Bronchial epithelial cell (primary cell): ENCODE results near the gene POU3F1. TPM values are rescaled to one million over a fixed set of nuclear protein-coding genes. Genes with fewer than 3 reads are reported as not detected.

Source experiments
- DNase-seq: peaks from one replicate; pipeline ENCODE4 v3.0.0-alpha.2; 2010; ENCODE audit warnings: low read depth
- FAIRE-seq: peaks from 2 replicates; lab custom pipeline; 2011; peaks lifted over from hg19 to GRCh38; lab: Jason Lieb, UNC
- H3K27me3 ChIP-seq: 2 replicates; pipeline ENCODE4 v1.5.1; 2011; ENCODE audit warnings: low read length; ENCODE audit not compliant: control insufficient read depth, insufficient read depth
- H3K36me3 ChIP-seq: 2 replicates; pipeline ENCODE4 v1.5.1; 2011; ENCODE audit warnings: low read length; ENCODE audit not compliant: control insufficient read depth, insufficient read depth
- H3K4me3 ChIP-seq: 2 replicates; pipeline ENCODE4 v1.5.1; 2011; ENCODE audit warnings: mild to moderate bottlenecking, low read depth, low read length, control low read depth
- total RNA-seq: library from RNA; depleted of rRNA; stranded (reverse); fragments of >200 nt; gene quantifications from 2 replicates; pipeline ENCODE4 v1.2.1, GENCODE V29; 2014
- TF ChIP-seq, protein P1 (sequence below): IDR thresholded peaks from 2 replicates; pipeline ENCODE4 v1.5.1; 2011; ENCODE audit warnings: mild to moderate bottlenecking, moderate library complexity, low read length, control low read depth, inconsistent platforms; ENCODE audit not compliant: insufficient read depth, severe bottlenecking

POU3F1 gene
- total RNA-seq, 1 donor from 2014 or later, result under 0.01 TPM

DNA sequence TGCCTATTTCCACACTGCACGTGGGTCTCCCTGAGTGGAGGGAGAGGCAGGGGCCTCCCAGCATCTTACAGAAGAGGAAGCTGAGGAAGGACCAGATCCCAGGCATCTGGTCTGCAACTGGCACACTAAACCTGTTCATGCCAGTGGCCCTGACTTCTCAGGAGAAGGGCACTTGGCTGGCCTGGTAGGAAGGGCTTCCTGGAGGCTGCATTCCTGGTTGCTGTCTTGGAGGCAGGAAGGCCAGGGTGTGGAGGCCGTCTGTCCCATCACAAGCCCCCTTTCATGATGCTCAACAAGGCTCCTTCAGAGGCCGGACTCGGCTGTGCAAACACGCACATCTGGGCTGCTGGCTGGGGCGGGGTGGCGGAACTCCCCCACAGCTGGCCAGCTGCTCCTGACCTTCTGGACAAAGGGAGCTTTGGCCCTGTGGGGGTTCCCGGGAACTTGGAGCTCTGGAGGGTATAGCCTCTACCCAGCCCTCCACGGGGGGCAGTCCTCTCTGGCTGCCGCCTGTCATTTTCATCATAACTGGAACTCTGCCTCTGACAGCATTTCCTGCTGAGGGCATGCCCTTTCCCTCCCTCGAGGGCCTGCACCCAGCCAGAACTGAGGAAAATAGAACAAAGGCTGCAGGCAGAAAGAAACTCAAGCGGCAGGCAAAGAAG lies 39.2 kb upstream of the POU3F1 start:
- TF ChIP-seq, protein P1, sequence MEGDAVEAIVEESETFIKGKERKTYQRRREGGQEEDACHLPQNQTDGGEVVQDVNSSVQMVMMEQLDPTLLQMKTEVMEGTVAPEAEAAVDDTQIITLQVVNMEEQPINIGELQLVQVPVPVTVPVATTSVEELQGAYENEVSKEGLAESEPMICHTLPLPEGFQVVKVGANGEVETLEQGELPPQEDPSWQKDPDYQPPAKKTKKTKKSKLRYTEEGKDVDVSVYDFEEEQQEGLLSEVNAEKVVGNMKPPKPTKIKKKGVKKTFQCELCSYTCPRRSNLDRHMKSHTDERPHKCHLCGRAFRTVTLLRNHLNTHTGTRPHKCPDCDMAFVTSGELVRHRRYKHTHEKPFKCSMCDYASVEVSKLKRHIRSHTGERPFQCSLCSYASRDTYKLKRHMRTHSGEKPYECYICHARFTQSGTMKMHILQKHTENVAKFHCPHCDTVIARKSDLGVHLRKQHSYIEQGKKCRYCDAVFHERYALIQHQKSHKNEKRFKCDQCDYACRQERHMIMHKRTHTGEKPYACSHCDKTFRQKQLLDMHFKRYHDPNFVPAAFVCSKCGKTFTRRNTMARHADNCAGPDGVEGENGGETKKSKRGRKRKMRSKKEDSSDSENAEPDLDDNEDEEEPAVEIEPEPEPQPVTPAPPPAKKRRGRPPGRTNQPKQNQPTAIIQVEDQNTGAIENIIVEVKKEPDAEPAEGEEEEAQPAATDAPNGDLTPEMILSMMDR, result no peak
- Histone ChIP-seq H3K4me3 (no peak overlapping the region), H3K27me3 (no peaks in the 10 kb centered on the region), H3K36me3 (no peaks in the 10 kb centered on the region)
- DNase-seq, result no peak
- FAIRE-seq, result no peak

DNA sequence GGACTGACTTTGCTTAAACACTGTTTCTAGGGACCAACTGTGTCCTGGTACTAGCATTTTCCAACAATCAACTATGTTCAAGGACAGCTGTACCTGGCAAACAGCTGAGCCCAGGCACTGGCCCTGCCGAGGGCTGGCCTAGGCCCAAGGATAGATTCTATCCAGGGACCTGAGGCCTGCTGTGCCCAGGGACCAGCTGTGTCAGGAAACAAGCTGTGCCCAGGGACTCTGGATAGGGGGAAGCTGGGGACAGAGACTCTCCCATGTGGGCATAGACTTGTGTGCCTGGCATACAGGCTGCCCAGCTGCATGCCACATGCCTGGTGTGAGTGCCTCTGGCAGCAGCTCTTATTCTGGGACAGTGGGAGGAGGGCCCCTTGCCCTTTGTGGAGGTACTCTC lies 38.1 kb upstream of the POU3F1 start:
- Histone ChIP-seq H3K4me3 (no peak overlapping the region), H3K27me3 (no peaks in the 10 kb centered on the region), H3K36me3 (no peaks in the 10 kb centered on the region)
- TF ChIP-seq, protein P1, result no peak
- DNase-seq, result no peak
- FAIRE-seq, result no peak

DNA sequence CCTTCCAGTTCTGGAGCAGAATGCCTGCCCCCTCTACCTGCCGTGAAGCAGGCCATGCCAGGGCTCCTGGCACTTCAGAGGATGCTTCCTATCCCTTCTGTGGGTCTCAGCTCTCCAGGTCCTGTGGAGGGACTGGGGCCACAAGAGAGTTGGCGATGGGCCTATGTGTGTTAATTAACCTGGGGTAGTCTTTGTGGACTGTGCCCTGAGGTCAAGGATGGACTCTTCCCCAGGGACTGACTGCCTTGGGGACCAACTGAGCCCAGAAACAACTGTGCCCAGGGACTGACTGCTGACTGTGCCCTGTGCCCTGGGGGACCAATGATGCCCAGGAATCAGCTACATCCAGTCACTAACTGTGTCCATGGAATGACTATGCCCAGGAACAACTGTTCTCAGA lies 37.5 kb upstream of the POU3F1 start:
- no peak for DNase-seq
- Histone ChIP-seq H3K4me3 (no peak overlapping the region), H3K27me3 (no peaks in the 10 kb centered on the region), H3K36me3 (no peaks in the 10 kb centered on the region)
- peak; percentile 95 for FAIRE-seq
- TF ChIP-seq, protein P1, result no peak

DNA sequence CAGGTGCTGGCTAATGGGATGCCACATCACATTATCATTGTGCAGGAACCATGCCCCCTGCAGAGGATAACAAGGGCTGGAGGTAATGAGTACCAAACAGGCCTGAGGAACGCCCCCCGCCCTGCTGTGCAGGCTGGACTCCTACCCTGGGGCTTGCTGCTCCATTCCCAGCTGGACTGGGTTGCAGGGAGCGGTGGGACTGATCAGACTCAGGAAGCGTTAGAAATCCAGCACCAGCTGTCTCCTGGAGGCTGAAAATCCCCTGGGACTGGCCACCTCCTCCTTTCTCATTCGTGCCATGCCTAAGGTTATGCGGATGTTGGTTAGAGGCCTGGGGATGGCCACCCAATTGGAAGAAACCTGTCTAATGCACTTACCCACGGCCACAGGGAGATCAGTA lies 36.9 kb upstream of the POU3F1 start:
- H3K4me3 ChIP-seq, result no peak overlapping the region
- no peaks in the 10 kb centered on the region for H3K27me3 ChIP-seq
- FAIRE-seq (peak; percentile 62), DNase-seq (no peak)
- H3K36me3 ChIP-seq, result no peaks in the 10 kb centered on the region
- TF ChIP-seq, protein P1, result no peak

DNA sequence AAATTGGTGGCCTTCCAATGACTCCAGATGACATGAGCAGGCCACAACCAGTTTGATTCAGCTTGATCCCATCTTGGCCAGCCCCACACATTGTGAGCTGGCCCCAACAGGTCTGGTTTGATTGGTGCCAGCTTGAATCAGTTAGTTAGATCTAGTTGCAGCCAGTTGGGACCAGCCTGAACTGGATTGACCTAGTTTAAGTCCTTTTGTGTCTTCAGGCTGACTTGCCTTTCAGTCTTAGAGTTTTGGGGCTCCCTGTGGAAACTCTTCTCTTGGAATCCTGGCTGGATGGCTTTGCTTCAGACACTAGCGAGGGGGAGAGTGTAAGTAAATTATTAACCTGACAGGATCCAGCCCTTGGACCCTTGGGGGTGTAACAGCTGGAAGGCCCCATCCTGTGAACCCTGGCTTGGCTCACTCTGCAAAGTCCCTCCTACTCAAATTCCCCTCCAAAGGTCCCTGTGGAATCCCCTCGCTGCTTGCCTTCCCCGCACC lies 36.2 kb upstream of the POU3F1 start:
- H3K27me3 ChIP-seq, result no peaks in the 10 kb centered on the region
- FAIRE-seq (peak; percentile 23), DNase-seq (no peak)
- no peaks in the 10 kb centered on the region for H3K36me3 ChIP-seq
- TF ChIP-seq, protein P1, result no peak
- H3K4me3 ChIP-seq, result no peak overlapping the region

DNA sequence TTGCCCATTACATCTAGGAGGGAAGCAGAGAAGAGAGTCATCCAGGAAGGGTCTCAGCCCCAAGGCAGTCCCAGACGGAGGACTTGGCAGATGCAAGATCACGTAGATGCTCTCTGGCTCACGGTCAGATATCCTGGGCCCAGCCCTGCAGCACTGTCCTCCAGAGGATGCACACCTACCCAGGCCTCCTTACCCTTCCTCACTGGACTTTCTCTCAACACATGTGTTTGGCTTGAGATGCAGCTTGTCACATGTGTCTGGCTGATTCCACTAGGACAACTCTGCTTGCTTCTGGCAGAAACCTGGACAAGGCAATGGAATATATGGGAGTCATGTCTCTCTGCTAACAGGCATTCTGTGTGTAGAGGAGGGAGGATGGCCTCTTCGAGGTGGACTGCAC lies 32.4 kb upstream of the POU3F1 start:
- TF ChIP-seq, protein P1, result no peak
- no peak for DNase-seq
- no peak overlapping the region for H3K4me3 ChIP-seq
- H3K36me3 ChIP-seq, result no peaks in the 10 kb centered on the region
- FAIRE-seq, result peak; percentile 75
- H3K27me3 ChIP-seq, result no peaks in the 10 kb centered on the region
